Natural killer cell (primary cell): ENCODE measurements around the gene STOX2. TPM values are rescaled to one million over a fixed set of nuclear protein-coding genes. Genes with fewer than 3 reads are reported as not detected.

ENCODE experiments used
- ATAC-seq, 3 donors: fragments of 150-1000 bp in 2 of 3; fragments of 200-7000 bp in 1 of 3; cut with Tn5 transposase; 1 replicate in 1 of 3; 2 replicates in 2 of 3; pipeline ENCODE4 v1.10.0; 2021; ENCODE audit warnings: mild to moderate bottlenecking in 2 of 3, moderate library complexity in 2 of 3
- DNase-seq, 2 donors: peaks; one replicate each; pipeline versions ENCODE4 v3.0.0 to v3.0.0-alpha.2; 2013 to 2021; ENCODE audit warnings: mixed read lengths in 1 of 2
- H3K27ac ChIP-seq: one replicate; pipeline ENCODE4 v1.5.1; 2013; ENCODE audit warnings: mild to moderate bottlenecking, low read length
- H3K27me3 ChIP-seq: one replicate; pipeline ENCODE4 v1.6.1; 2013; ENCODE audit warnings: low read length; ENCODE audit not compliant: control insufficient read depth, insufficient read depth
- H3K36me3 ChIP-seq: one replicate; pipeline ENCODE4 v1.6.1; 2013; ENCODE audit warnings: low read length; ENCODE audit not compliant: control insufficient read depth, insufficient read depth
- H3K4me1 ChIP-seq: one replicate; pipeline ENCODE4 v1.6.1; 2013; ENCODE audit warnings: low read length; ENCODE audit not compliant: control insufficient read depth, insufficient read depth
- H3K4me3 ChIP-seq: one replicate; pipeline ENCODE4 v1.5.1; 2013; ENCODE audit warnings: low read length
- H3K9me3 ChIP-seq: one replicate; pipeline ENCODE4 v1.6.1; 2013; ENCODE audit warnings: low read length; ENCODE audit not compliant: control insufficient read depth, insufficient read depth
- H3K27ac Mint-ChIP-seq, 2 donors: one replicate each; pipeline ENCODE4 v1.8.0; 2022; ENCODE audit warnings: mild to moderate bottlenecking in 2 of 2, mixed read lengths in 2 of 2, moderate library complexity in 1 of 2
- H3K27me3 Mint-ChIP-seq, 2 donors: one replicate each; pipeline ENCODE4 v1.8.0; 2022; ENCODE audit warnings: low read depth in 2 of 2, mixed read lengths in 2 of 2
- H3K36me3 Mint-ChIP-seq: one replicate; pipeline ENCODE4 v1.8.0; 2022; ENCODE audit warnings: mixed read lengths
- H3K4me1 Mint-ChIP-seq, 2 donors: one replicate each; pipeline ENCODE4 v1.8.0; 2022; ENCODE audit warnings: mixed read lengths in 2 of 2
- H3K4me3 Mint-ChIP-seq: one replicate; pipeline ENCODE4 v1.8.0; 2022; ENCODE audit warnings: mild to moderate bottlenecking, moderate library complexity, mixed read lengths
- H3K9me3 Mint-ChIP-seq, 2 donors: one replicate each; pipeline ENCODE4 v1.8.0; 2022; ENCODE audit warnings: mixed read lengths in 2 of 2
- CTCF ChIP-seq: fragments of 200-600 bp; IDR thresholded peaks from one replicate; pipeline ENCODE4 v1.8.0; 2022; ENCODE audit warnings: antibody characterized with exemption
- WGBS: methylation state at CpG from one replicate; pipeline ENCODE4 v1.1.7; 2013; ENCODE audit warnings: missing lambda C conversion rate; ENCODE audit not compliant: insufficient coverage; 5-methylcytosine and 5-hydroxymethylcytosine counted together
- intact Hi-C: fragments of 100-400 bp; cut with micrococcal nuclease; formaldehyde crosslinking; loops from one replicate; pipeline ENCODE4 v1.14.2; 2022
- total RNA-seq, 4 donors: library from RNA; stranded (reverse); fragments of 120-200 nt in 1 of 4; gene quantifications; one replicate each; pipeline versions ENCODE4 v1.2.3 to v1.2.4, GENCODE V29; 2013 to 2022

Gene STOX2
- total RNA-seq, 3 donors from 2014 or later (not counting 1 experiment from before 2014, with no cell fraction given), result 0.23 TPM; not detected in 2

- Histone ChIP-seq H3K4me1 (no peaks in the 10 kb centered on the region), H3K4me3 (no peak overlapping the region), H3K27ac (no peak overlapping the region), H3K9me3 (no peaks in the 10 kb centered on the region), H3K27me3 (no peaks in the 10 kb centered on the region), H3K36me3 (no peaks in the 10 kb centered on the region)
- peaks cover 9 to 17% of the 10 kb centered on the region in 2 donors for H3K27me3 Mint-ChIP-seq
- intact Hi-C loops, result no loop called here
- WGBS, result 90% methylated on average over 8 of the region's 8 CpGs
- ATAC-seq, result no peak
- no peak for TF ChIP-seq CTCF
- no peaks in the 10 kb centered on the region for H3K36me3 Mint-ChIP-seq
- no peaks in the 10 kb centered on the region for H3K9me3 Mint-ChIP-seq
- DNase-seq, result no peak
- H3K27ac Mint-ChIP-seq, result no peak overlapping the region
- H3K4me3 Mint-ChIP-seq, result no peak overlapping the region
- H3K4me1 Mint-ChIP-seq, result no peaks in the 10 kb centered on the region
These were observed 41.8 kb upstream of the STOX2 start for GRCh38 chr4:183863155-183863825.

- no peaks in the 10 kb centered on the region for H3K9me3 Mint-ChIP-seq
- H3K9me3 ChIP-seq, result no peaks in the 10 kb centered on the region
- no peak for TF ChIP-seq CTCF
- H3K4me3 ChIP-seq, result no peak overlapping the region
- DNase-seq (no peak), ATAC-seq (no peak)
- H3K4me3 Mint-ChIP-seq, result no peak overlapping the region
- no peaks in the 10 kb centered on the region for H3K27me3 ChIP-seq
- no peaks in the 10 kb centered on the region for H3K36me3 ChIP-seq
- no peaks in the 10 kb centered on the region for H3K4me1 Mint-ChIP-seq
- no peak overlapping the region for H3K27ac ChIP-seq
- H3K36me3 Mint-ChIP-seq, result no peaks in the 10 kb centered on the region
- intact Hi-C loops, result no loop called here
- WGBS, result 89% methylated on average over 9 of the region's 9 CpGs
- no peaks in the 10 kb centered on the region for H3K4me1 ChIP-seq
- H3K27me3 Mint-ChIP-seq, result peaks cover 0 to 8% of the 10 kb centered on the region in 2 donors
- H3K27ac Mint-ChIP-seq, result no peak overlapping the region
These were observed 37.9 kb upstream of the STOX2 start for GRCh38 chr4:183867247-183867646.

GRCh38 chr4:183870997-183871396, 34.1 kb upstream of the STOX2 start:
- WGBS, result 92% methylated on average over 3 of the region's 3 CpGs
- H3K27ac Mint-ChIP-seq, result no peak overlapping the region
- no peak overlapping the region for H3K27ac ChIP-seq

More at GRCh38 chr4:183870997-183871396, 34.1 kb upstream of the STOX2 start:
- peaks cover 0 to 2% of the 10 kb centered on the region in 2 donors for H3K27me3 Mint-ChIP-seq
- Histone ChIP-seq H3K27me3 (no peaks in the 10 kb centered on the region), H3K4me3 (no peak overlapping the region), H3K36me3 (no peaks in the 10 kb centered on the region), H3K4me1 (no peaks in the 10 kb centered on the region), H3K9me3 (no peaks in the 10 kb centered on the region)
- H3K4me1 Mint-ChIP-seq, result peaks cover under 1 to 4% of the 10 kb centered on the region in 2 donors
- no peaks in the 10 kb centered on the region for H3K9me3 Mint-ChIP-seq
- intact Hi-C loops, result no loop called here
- H3K4me3 Mint-ChIP-seq, result no peak overlapping the region
- H3K36me3 Mint-ChIP-seq, result no peaks in the 10 kb centered on the region
- no peak for TF ChIP-seq CTCF
- DNase-seq (no peak), ATAC-seq (no peak)
